HCT116 (cell line): ENCODE measurements around the gene ERMP1. TPM values are rescaled to one million over a fixed set of nuclear protein-coding genes. Genes with fewer than 3 reads are reported as not detected.

Experiments used
- ATAC-seq: fragments of 200-7000 bp; cut with Tn5 transposase; 2 replicates; pipeline ENCODE4 v1.9.1; 2020; ENCODE audit warnings: mild to moderate bottlenecking, moderate library complexity
- BruUV-seq: library from RNA; stranded (reverse); fragments of 400-500 nt; replicated peaks from 2 replicates; lab custom pipeline; 2021; lab: Mats Ljungman, UMichigan
- CTCF ChIA-PET: fragments of 300-600 bp; sonication (Branson Sonifier 250); formaldehyde crosslinking; loops from one replicate; lab custom pipeline; 2021; ENCODE audit warnings: antibody characterized with exemption; lab: Charles Lee
- POLR2A ChIA-PET: fragments of 300-600, 350-600 bp; sonication (Branson Sonifier 250); formaldehyde crosslinking; loops from one replicate; lab custom pipeline; 2021; ENCODE audit warnings: antibody characterized with exemption; lab: Charles Lee
- RAD21 ChIA-PET, 2 experiments: fragments of 300-600 bp; sonication (Branson Sonifier 250); formaldehyde crosslinking; loops; one replicate each; lab custom pipeline; 2023; ENCODE audit warnings: low total read pairs in 2 of 2; ENCODE audit not compliant: uncharacterized antibody in 2 of 2, unreplicated experiment in 2 of 2, low non-redundant PET in 1 of 2; lab: Charles Lee
- DNase-seq: peaks from one replicate; pipeline ENCODE4 v3.0.0-alpha.2; 2010; ENCODE audit warnings: low read depth, low spot score
- H2AFZ ChIP-seq: fragments of 200-600 bp; shearing (Covaris generic), sonication (generic); 2 replicates; pipeline ENCODE4 v1.6.1; 2017; ENCODE audit warnings: low read depth, mixed run types, mixed read lengths, antibody characterized with exemption, low read length; ENCODE audit not compliant: poor library complexity, severe bottlenecking
- H3K27ac ChIP-seq: 2 replicates; pipeline ENCODE4 v1.5.1; 2012; ENCODE audit warnings: low read depth, low read length
- H3K27me3 ChIP-seq: fragments of 200-600 bp; sonication (generic); 2 replicates; pipeline ENCODE4 v1.6.1; 2016; ENCODE audit warnings: mixed run types, low read length, mixed read lengths; ENCODE audit not compliant: insufficient read depth
- H3K36me3 ChIP-seq, 2 experiments: fragments of 200-500 bp in 1 of 2; fragments of 200-600 bp in 1 of 2; sonication (Bioruptor generic) in 1 of 2; sonication (generic) in 1 of 2; 2 replicates each; pipeline versions ENCODE4 v1.5.1 to v1.6.1; 2014 to 2016; ENCODE audit warnings: low read length in 2 of 2, inconsistent platforms in 1 of 2, mixed read lengths in 1 of 2, mixed run types in 1 of 2; ENCODE audit not compliant: insufficient read depth in 2 of 2, control insufficient read depth in 1 of 2
- H3K4me1 ChIP-seq, 2 experiments: fragments of 200-600 bp in 1 of 2; sonication (generic) in 1 of 2; 2 replicates each; pipeline versions ENCODE4 v1.5.1 to v1.6.1; 2012 to 2017; ENCODE audit warnings: low read length in 2 of 2, inconsistent platforms in 1 of 2, mild to moderate bottlenecking in 1 of 2, mixed read lengths in 1 of 2, mixed run types in 1 of 2, moderate library complexity in 1 of 2; ENCODE audit not compliant: insufficient read depth in 2 of 2, control insufficient read depth in 1 of 2
- H3K4me2 ChIP-seq: fragments of 200-600 bp; sonication (generic); 2 replicates; pipeline ENCODE4 v1.6.1; 2017; ENCODE audit warnings: mixed run types, low read length, mixed read lengths
- H3K4me3 ChIP-seq, 2 experiments: fragments of 200-600 bp in 1 of 2; sonication (generic) in 1 of 2; replicated peaks in 1 of 2; 2 replicates each; pipeline ENCODE4 v1.5.1; 2011 to 2016; ENCODE audit warnings: low read length in 2 of 2, control low read depth in 1 of 2, low read depth in 1 of 2, mild to moderate bottlenecking in 1 of 2, mixed read lengths in 1 of 2, mixed run types in 1 of 2
- H3K79me2 ChIP-seq: fragments of 200-600 bp; sonication (generic); 2 replicates; pipeline ENCODE4 v1.6.1; 2017; ENCODE audit warnings: mild to moderate bottlenecking, mixed run types, low read length, moderate library complexity, mixed read lengths; ENCODE audit not compliant: insufficient read depth
- H3K9ac ChIP-seq: fragments of 200-600 bp; sonication (generic); 2 replicates; pipeline ENCODE4 v1.6.1; 2016; ENCODE audit warnings: low read length, mixed read lengths
- H3K9me2 ChIP-seq: fragments of 200-600 bp; sonication (generic), shearing (Covaris generic); 2 replicates; pipeline ENCODE4 v1.6.1; 2017; ENCODE audit warnings: mixed run types, mild to moderate bottlenecking, moderate library complexity; ENCODE audit not compliant: insufficient read depth
- H3K9me3 ChIP-seq, 2 experiments: fragments of 200-500 bp in 1 of 2; fragments of 200-600 bp in 1 of 2; sonication (Bioruptor generic) in 1 of 2; sonication (generic) in 1 of 2; 2 replicates each; pipeline ENCODE4 v1.6.1; 2014 to 2017; ENCODE audit warnings: low read length in 2 of 2, mixed read lengths in 2 of 2, inconsistent platforms in 1 of 2, low read depth in 1 of 2, mild to moderate bottlenecking in 1 of 2, mixed run types in 1 of 2, moderate library complexity in 1 of 2; ENCODE audit not compliant: control insufficient read depth in 1 of 2, insufficient read depth in 1 of 2
- H4K20me1 ChIP-seq: fragments of 200-600 bp; sonication (generic), shearing (Covaris generic); 2 replicates; pipeline ENCODE4 v1.6.1; 2017; ENCODE audit warnings: mixed run types, mild to moderate bottlenecking, moderate library complexity; ENCODE audit not compliant: insufficient read depth
- CBX3 ChIP-seq: IDR thresholded peaks from 2 replicates; pipeline ENCODE4 v1.6.1; 2012; ENCODE audit warnings: low read depth
- CEBPB ChIP-seq: IDR thresholded peaks from 2 replicates; pipeline ENCODE4 v1.6.1; 2012; ENCODE audit warnings: low read depth
- EGR1 ChIP-seq: IDR thresholded peaks from 2 replicates; pipeline ENCODE4 v1.6.1; 2012; ENCODE audit warnings: low read depth
- ELF1 ChIP-seq: IDR thresholded peaks from 2 replicates; pipeline ENCODE4 v1.6.1; 2012; ENCODE audit warnings: low read depth, borderline replicate concordance
- EZH2 ChIP-seq: fragments of 200-600 bp; sonication (generic); IDR thresholded peaks from 2 replicates; pipeline ENCODE4 v1.6.1; 2017; ENCODE audit warnings: antibody characterized with exemption, mixed run types
- FOSL1 ChIP-seq: IDR thresholded peaks from 2 replicates; pipeline ENCODE4 v1.6.1; 2012; ENCODE audit warnings: low read depth
- JUND ChIP-seq: IDR thresholded peaks from 2 replicates; pipeline ENCODE4 v1.6.1; 2012
- POLR2A ChIP-seq: IDR thresholded peaks from 2 replicates; pipeline ENCODE4 v1.7.0; 2011; ENCODE audit warnings: borderline replicate concordance; ENCODE audit not compliant: insufficient read depth, insufficient read length; ENCODE audit errors: extremely low read depth
- RAD21 ChIP-seq: IDR thresholded peaks from 2 replicates; pipeline ENCODE4 v1.6.1; 2012; ENCODE audit warnings: low read depth, mild to moderate bottlenecking
- SIN3A ChIP-seq: IDR thresholded peaks from 2 replicates; pipeline ENCODE4 v1.6.1; 2012; ENCODE audit warnings: low read depth
- SP1 ChIP-seq: IDR thresholded peaks from 2 replicates; pipeline ENCODE4 v1.6.1; 2012; ENCODE audit warnings: low read depth
- SRF ChIP-seq: IDR thresholded peaks from 2 replicates; pipeline ENCODE4 v1.6.1; 2012; ENCODE audit warnings: low read depth
- intact Hi-C: fragments of 100-400 bp; cut with micrococcal nuclease; formaldehyde crosslinking; loops from 2 replicates; pipeline ENCODE4 v1.10.0; 2022
- total RNA-seq: library from RNA; stranded (reverse); gene quantifications from one replicate; pipeline ENCODE4 v1.2.1, GENCODE V29; 2021; ENCODE audit not compliant: unreplicated experiment
- TF ChIP-seq, protein P1 (sequence below): IDR thresholded peaks from 2 replicates; pipeline ENCODE4 v1.6.1; 2012
- TF ChIP-seq, protein P2 (sequence below): IDR thresholded peaks from 2 replicates; pipeline ENCODE4 v1.6.1; 2012; ENCODE audit warnings: low read depth
- TF ChIP-seq, protein P3 (sequence below): IDR thresholded peaks from 2 replicates; pipeline ENCODE4 v1.6.1; 2012

ERMP1 gene
- total RNA-seq, 1 experiment from 2014 or later: 29.9 TPM

DNA sequence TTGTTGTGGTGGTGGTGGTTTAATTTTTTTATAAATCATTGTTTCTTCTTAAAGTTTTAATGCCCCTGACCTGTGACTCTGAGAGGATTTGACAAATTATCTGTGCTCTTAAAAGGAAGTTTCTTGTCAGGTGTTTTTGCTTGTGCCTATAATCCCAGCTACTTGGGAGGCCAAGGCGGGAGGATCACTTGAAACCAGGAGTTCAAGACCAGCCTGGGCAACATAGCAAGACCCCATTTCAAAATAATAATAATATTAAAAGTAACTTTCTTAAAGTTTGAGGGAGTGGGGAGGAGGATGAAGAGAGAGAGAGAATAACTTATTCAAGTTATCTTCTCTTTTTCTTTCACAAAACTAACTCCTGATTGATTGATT is 12.2 kb upstream of the ERMP1 start:
- POLR2A ChIA-PET: no interaction called here
- no peak overlapping the region for H3K4me2 ChIP-seq
- no peak for DNase-seq
- RAD21 ChIA-PET: no interaction called here
- no peak overlapping the region for H3K9ac ChIP-seq
- CTCF ChIA-PET: no interaction called here
- 0 out of 2 replicates have a peak, but pooled peaks have one; percentile 1 for TF ChIP-seq SRF
- no peak for TF ChIP-seq SIN3A
- TF ChIP-seq, all 23 proteins: peak for 1
- H2AFZ ChIP-seq: no peak overlapping the region
- H4K20me1 ChIP-seq: no peaks in the 10 kb centered on the region
- no peaks in the 10 kb centered on the region for H3K27me3 ChIP-seq
- H3K9me3 ChIP-seq: no peaks in the 10 kb centered on the region
- H3K9me2 ChIP-seq: no peaks in the 10 kb centered on the region
- H3K36me3 ChIP-seq: no peaks in the 10 kb centered on the region
- H3K79me2 ChIP-seq: no peaks in the 10 kb centered on the region
- no peak overlapping the region for H3K4me3 ChIP-seq
- peaks cover 26 to 41% of the 10 kb centered on the region in 2 experiments for H3K4me1 ChIP-seq
- intact Hi-C loops: no loop called here
- H3K27ac ChIP-seq: no peak overlapping the region
- BruUV-seq: no TSS peak
- no peak for ATAC-seq

DNA sequence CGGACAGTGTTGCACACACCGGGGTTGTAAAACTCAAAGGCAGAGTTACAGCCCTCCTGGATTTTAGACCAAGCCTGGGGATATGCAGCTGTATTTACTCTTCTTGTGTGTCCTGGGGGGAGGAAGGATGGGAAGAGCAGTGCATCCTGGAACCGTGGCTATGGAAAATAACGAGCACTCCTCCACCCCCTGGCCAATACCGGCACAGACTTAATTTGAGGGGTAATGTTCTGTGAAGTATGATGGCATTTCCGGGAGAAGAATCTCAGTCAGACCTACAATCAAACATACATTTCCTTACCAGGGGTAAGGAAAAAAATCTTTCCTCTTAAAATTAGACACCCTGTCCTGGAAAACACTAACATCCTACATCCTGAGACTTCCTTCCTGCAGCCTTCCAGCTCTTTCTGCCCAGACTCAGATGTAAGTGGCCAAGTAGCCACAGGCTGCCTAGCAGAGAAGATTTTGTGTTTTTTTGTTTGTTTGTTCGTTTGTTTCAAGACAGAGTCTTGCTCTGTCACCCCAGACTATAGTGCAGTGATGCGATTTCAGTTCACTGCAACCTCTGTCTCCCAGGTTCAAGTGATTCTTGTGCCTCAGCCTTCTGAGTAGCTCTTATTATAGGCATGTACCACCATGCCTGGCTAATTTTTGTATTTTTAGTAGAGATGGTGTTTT is 11.0 kb upstream of the ERMP1 start:
- ChIA-PET CTCF (interaction anchor here (1.5 kb wide), 1 partner anchor 12 kb away, joined by 4 read pairs; no protein-coding TSS in a partner anchor), RAD21 (no interaction called here)
- intact Hi-C loops: no loop called here
- no peaks in the 10 kb centered on the region for H3K9me3 ChIP-seq
- H3K9ac ChIP-seq: no peak overlapping the region
- H4K20me1 ChIP-seq: no peaks in the 10 kb centered on the region
- H3K4me3 ChIP-seq: no peak overlapping the region
- DNase-seq: no peak
- H2AFZ ChIP-seq: no peak overlapping the region
- H3K27me3 ChIP-seq: no peaks in the 10 kb centered on the region
- H3K36me3 ChIP-seq: no peaks in the 10 kb centered on the region
- peaks cover 39 to 51% of the 10 kb centered on the region in 2 experiments for H3K4me1 ChIP-seq
- H3K9me2 ChIP-seq: no peaks in the 10 kb centered on the region
- no peak overlapping the region for H3K4me2 ChIP-seq
- no peak for TF ChIP-seq ELF1
- TF ChIP-seq SRF: no peak
- TF ChIP-seq RAD21: no peak
- TF ChIP-seq, protein P1, sequence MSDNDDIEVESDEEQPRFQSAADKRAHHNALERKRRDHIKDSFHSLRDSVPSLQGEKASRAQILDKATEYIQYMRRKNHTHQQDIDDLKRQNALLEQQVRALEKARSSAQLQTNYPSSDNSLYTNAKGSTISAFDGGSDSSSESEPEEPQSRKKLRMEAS: no peak
- no peak for TF ChIP-seq CEBPB
- TF ChIP-seq SP1: no peak
- TF ChIP-seq FOSL1: no peak
- no peak for TF ChIP-seq POLR2A
- no peak for TF ChIP-seq EGR1
- TF ChIP-seq, protein P2, sequence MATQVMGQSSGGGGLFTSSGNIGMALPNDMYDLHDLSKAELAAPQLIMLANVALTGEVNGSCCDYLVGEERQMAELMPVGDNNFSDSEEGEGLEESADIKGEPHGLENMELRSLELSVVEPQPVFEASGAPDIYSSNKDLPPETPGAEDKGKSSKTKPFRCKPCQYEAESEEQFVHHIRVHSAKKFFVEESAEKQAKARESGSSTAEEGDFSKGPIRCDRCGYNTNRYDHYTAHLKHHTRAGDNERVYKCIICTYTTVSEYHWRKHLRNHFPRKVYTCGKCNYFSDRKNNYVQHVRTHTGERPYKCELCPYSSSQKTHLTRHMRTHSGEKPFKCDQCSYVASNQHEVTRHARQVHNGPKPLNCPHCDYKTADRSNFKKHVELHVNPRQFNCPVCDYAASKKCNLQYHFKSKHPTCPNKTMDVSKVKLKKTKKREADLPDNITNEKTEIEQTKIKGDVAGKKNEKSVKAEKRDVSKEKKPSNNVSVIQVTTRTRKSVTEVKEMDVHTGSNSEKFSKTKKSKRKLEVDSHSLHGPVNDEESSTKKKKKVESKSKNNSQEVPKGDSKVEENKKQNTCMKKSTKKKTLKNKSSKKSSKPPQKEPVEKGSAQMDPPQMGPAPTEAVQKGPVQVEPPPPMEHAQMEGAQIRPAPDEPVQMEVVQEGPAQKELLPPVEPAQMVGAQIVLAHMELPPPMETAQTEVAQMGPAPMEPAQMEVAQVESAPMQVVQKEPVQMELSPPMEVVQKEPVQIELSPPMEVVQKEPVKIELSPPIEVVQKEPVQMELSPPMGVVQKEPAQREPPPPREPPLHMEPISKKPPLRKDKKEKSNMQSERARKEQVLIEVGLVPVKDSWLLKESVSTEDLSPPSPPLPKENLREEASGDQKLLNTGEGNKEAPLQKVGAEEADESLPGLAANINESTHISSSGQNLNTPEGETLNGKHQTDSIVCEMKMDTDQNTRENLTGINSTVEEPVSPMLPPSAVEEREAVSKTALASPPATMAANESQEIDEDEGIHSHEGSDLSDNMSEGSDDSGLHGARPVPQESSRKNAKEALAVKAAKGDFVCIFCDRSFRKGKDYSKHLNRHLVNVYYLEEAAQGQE: no peak
- TF ChIP-seq EZH2: no peak
- no peak for TF ChIP-seq CBX3
- TF ChIP-seq SIN3A: no peak
- TF ChIP-seq, protein P3, sequence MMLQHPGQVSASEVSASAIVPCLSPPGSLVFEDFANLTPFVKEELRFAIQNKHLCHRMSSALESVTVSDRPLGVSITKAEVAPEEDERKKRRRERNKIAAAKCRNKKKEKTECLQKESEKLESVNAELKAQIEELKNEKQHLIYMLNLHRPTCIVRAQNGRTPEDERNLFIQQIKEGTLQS: no peak
- TF ChIP-seq JUND: no peak
- TF ChIP-seq, all 23 proteins: peak for 0
- POLR2A ChIA-PET: interaction anchor here (0.6 kb wide), 1 partner anchor 9 kb away, joined by 3 read pairs; no protein-coding TSS in a partner anchor
- no peaks in the 10 kb centered on the region for H3K79me2 ChIP-seq
- no peak overlapping the region; the same call in 1 of the 2 replicates for H3K27ac ChIP-seq
- no TSS peak for BruUV-seq
- no peak for ATAC-seq
